ENCODE measurements around the gene HAND1.

GRCh38 chr5:154477382-154478223 lies 424 bp downstream of the HAND1 start:
- no peak for TF ChIP-seq BRCA1 (IDR thresholded peaks at IDR 0.05)
- no peak for TF ChIP-seq BRCA1 (CRISPR knock-in tag; IDR thresholded peaks at IDR 0.05)
- no peak for TF ChIP-seq SIN3A (IDR thresholded peaks at IDR 0.05; ENCODE audit: borderline replicate concordance in 2 of 2, control insufficient read depth in 1 of 2, low read depth in 2 of 2, low read length in 2 of 2)
